Measurements from ENCODE around the gene AP1M1.

The AP1M1 gene

DNA sequence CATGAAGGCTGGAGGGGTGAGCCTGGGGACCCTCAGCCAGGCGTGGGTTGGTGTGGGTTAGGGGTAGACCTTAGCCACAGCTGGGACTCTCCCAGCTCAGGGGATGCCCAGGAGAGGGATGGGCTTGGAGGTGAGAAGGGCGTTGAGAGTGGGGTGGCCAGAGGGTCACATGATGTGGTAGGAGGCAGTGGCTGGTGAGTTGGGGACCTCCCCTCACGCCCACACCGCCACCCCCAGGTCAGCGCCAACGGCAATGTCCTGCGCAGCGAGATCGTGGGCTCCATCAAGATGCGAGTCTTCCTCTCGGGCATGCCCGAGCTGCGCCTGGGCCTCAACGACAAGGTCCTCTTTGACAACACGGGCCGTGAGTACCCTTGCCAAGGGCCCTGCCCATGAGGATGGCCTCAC, 28.5 kb downstream of the AP1M1 start:
- H3K4me3 ChIP-seq (ENCODE audit: low read length): no peak overlapping the region
- no peak for DNase-seq (ENCODE audit: low read depth, low spot score)

DNA sequence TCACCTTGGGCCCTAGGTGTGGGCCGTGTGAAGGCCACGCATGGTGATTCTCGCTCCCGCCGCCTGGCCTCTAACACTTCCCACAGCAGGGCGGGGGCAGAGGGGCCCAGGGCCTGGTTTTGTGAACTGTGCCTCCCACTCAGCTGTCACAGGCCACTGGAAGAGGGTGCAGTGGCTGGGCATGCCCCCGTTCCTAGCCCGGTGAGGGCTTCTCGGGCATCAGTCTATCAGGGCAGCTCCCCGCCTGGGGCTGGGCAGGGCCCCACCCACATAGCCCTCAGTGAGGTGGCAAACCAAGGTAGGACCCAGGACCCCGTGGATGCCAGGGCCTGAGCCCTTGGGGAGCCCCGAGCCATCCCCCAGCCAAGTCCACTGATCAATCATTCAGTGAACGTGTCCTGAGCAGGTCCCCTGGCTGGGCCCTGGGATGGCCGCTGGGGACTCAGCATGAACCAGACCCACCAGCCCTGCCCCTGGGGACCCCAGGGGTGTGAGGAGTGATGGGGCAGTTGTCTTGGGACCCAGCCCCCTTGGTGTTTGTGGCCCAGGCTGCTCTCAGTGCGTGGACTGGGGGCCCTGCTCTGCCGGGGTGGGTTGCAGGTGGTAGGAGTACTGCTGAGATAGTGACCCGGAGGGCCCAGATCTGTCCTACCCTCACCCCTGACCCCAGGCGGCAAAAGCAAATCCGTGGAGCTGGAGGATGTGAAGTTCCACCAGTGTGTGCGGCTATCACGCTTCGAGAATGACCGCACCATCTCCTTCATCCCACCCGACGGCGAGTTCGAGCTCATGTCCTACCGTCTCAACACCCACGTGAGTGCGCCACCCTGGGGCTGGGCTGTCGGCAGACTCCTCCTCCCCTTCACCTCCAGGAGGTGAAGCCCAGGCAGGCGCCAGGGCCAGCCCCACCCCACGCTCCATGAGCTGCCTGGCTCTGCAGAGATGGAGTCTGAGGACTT, 29.4 kb downstream of the AP1M1 start:
- DNase-seq (ENCODE audit: low read depth, low spot score): no peak
- no peak overlapping the region for H3K4me3 ChIP-seq (ENCODE audit: low read length)

DNA sequence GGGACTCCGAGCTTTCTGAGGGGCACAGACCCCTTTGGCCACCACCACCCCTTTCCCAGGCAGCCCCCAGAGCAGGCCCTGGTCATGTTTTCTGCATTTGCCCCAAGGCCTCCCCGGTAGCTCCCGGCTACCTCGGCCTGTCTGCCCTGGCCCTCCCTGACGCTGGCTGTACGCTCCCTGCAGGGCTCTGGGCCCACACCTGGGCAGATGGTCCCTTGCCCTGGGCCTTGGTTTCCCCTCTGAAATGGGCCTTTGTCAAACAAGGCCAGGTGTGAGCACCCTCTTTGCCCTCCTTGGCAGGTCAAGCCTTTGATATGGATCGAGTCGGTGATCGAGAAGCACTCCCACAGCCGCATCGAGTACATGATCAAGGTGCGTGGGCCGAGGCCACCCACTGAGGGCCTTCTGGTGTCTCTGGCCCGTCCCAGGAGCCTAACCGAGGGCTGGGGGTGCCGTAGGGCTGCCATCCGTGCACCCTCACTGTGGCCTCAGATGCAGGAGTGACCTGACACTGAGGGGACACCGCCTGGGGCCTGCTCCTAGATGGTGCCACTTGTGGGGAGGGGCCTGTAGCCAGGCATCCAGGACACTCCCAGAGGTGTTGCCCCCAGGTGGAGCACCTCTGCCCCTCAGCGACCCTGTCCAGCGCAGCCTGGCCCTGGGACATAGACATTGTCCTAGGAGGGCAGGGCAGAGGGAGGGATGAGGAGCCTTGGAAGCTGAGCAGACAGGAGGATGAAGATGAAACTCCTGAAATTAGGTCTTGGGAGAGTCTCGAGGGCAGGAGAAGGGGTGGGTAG, 30.3 kb downstream of the AP1M1 start:
- no peak overlapping the region for H3K4me3 ChIP-seq (ENCODE audit: low read length)
- no peak for DNase-seq (ENCODE audit: low read depth, low spot score)

DNA sequence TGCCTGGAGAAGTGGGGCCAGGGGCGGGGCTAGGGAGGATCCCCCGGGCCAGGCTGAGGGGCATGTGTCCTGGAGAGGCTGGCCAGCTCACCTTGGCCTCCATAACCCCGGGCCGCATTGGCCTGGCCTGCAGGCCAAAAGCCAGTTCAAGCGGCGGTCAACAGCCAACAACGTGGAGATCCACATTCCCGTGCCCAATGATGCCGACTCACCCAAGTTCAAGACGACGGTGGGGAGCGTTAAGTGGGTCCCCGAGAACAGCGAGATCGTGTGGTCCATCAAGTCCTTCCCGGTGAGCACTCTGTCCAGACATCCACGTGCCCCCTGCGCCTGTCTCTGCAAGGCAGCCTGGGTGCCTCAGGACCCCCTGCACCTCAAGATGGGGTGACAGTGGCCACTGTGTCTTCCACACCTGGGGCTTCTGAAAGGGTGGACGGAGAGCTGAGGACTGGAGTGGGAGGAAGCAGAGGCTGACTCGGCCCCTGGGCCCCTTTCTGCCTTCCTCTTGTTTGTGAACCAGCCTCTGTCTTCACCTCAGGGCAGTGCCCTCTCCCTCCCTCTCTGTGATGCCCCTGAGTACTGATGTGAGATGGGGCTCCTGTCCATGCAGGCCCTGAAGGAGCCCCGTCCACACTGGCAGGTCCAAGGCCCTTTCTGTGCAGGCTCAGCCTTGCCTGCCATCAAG, 31.1 kb downstream of the AP1M1 start:
- H3K4me3 ChIP-seq (ENCODE audit: low read length): no peak overlapping the region
- DNase-seq (ENCODE audit: low read depth, low spot score): no peak

DNA sequence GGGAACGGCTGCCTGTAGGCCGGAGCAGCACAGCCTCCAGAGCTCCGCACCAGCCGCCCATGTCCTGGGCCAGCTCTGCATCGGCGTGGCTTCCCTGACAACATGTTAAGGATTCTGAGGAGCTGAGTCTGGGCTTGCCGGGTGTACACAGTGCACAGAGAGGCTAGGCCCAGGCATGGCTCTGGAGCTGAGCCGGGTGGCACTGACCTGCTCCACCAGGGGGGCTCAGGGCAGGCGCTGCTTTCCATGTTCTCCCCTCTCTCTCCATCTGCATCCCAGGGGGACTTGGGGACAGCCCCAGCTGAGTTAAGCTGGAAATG, 31.6 kb downstream of the AP1M1 start:
- no peak overlapping the region for H3K4me3 ChIP-seq (ENCODE audit: low read length)
- DNase-seq (ENCODE audit: low read depth, low spot score): no peak

DNA sequence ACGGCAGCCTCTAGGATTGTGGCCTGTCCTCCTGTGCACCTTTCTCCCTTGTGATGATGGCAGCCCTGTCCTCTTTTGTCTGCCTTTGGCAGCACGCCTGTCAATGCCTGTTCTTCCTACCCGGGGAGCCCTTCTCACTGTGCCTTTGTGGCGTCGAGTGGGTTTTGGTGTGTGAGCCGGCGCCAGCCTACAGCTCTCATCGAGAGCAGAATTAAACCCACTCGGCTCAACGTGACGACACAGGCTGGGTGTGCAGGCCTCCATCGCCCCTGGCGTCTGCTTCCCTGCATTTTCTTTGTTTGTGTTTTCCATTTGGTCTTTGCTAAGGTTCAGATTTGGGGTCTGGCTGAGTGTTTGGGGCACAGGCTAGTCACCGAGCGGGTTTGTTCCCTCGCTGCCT, 34.4 kb downstream of the AP1M1 start:
- DNase-seq (ENCODE audit: low read depth, low spot score): no peak
- no peak overlapping the region for H3K4me3 ChIP-seq (ENCODE audit: low read length)

DNA sequence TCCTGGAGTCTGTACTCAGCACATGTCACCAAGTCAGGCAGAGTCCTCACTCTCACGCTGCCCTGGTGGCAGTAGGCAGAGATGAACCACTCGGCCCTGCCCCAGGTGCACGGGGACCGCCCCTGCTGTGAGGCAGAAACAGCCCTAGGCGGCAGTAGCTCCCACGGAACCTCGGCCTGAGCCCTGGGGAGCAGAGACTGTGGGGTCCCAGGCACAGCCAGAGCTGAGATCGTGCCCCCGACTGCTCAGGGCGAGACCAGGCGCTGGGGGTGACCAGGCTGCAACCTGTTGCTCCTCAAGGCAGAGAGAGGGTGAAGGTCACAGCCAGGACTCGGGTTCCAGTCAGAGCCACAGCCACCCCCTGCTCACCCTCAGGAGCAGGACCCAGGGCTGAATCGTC, 34.9 kb downstream of the AP1M1 start:
- DNase-seq (ENCODE audit: low read depth, low spot score): no peak

DNA sequence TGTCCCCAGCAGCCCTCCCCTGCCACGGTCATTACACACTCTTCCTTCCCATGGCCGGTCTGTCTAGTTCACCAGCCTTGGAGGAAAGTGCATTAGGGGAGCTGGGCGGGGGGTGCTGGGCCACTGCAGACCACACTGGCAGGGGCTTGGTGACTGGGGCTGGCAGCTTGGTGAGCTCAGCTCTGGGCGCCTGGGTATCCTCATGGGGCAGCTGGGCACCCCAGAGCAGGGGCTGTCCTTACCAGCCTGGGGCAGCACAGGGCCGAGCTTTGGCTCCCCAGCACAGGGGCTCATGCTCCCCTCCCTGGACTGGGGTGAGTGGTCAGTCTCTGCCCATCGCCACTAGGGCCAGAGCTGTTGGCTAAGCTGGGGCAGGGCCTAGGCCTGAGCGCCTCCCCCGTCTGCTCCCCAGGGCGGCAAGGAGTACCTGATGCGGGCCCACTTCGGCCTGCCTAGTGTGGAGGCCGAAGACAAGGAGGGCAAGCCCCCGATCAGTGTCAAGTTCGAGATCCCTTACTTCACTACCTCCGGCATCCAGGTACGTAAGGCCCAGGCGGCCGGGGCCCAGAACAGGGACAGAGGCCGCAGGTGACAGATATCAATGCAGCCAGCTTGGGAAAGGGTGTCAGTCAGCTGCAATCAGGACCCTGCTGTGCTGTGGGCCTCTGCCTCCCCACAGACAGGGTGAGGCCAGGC, 35.5 kb downstream of the AP1M1 start:
- no peak for DNase-seq (ENCODE audit: low read depth, low spot score)
- H3K4me3 ChIP-seq (ENCODE audit: low read length): no peak overlapping the region

More for the DNA sequence above, 34.9 kb downstream of the AP1M1 start:
- no peak overlapping the region for H3K4me3 ChIP-seq (ENCODE audit: low read length)

DNA sequence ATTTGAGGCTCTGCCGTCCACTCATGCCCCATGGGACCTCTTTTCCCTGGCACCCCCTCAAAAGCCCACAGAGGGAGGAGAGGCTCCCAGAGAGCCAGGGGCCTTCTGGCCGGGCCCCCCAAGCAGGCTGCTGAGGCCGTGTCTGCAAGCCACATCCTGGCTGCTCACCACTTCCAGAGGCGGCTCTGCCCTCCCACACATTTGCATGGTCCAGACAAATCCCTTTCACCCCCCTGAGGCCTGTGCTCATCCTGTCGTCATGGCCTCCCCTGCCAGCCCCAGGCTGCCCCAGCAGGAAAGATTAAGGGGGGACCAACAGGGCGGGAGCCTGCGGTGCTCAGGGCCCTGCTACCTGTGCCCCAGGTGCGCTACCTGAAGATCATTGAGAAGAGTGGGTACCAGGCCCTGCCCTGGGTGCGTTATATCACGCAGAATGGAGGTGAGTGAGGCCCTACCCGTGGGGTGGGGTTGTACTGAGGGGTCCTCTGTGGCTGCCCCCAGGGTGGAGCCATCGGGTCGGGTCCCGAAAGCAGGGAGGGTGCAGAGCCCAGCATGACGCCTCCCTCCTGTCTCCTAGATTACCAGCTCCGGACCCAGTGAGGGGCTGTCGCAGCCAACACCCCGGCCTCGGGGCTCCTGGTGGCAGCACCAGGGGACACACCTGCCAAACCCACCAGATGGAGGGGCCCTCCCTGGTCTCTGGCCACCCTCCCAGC, 36.3 kb downstream of the AP1M1 start:
- no peak for DNase-seq (ENCODE audit: low read depth, low spot score)
- no peak overlapping the region for H3K4me3 ChIP-seq (ENCODE audit: low read length)

DNA sequence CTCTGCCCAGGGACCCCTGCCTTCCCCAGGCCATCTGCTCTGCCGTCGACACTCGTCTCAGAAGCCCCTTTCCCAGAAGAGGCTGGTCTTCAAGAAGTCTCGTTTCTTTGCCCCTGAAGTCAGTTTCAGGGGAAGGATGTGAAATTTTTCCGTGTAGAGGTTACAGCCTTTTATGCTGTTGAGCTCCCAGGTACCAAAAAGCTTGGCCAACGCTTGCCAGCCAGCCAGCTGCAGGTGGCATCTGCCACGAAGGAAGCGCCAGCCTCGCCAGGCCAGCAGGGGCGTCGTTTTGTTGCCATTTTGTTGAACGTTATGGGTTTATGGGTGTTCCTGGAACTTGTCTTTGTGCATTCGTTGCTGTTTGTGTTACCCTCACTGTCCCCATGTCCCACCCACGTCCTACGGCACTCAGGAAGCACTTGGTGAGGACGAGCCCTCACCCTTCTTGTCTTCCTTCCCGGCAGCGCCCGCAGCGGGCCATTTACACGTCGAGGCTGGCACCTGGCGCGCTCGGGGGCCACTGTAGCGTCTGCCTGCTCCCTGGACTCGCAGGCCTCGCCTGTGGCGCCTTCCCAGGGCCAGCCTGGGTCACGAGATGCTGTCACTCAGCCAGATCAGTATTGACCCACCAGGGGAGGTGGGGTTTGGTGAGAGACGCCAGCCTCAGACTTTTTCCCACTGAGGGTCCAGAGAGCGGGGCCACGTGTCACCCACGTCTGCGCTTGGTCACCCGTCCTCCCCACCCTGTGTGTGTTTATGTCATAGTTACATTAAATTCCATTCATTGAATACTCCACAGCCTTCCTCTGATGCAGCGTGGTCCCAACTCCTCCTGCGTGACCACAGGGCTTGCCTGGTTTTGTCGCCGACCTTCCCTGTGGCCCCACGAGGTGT, 37.1 kb downstream of the AP1M1 start:
- H3K4me3 ChIP-seq (ENCODE audit: low read length): no peak overlapping the region
- DNase-seq (ENCODE audit: low read depth, low spot score): no peak

DNA sequence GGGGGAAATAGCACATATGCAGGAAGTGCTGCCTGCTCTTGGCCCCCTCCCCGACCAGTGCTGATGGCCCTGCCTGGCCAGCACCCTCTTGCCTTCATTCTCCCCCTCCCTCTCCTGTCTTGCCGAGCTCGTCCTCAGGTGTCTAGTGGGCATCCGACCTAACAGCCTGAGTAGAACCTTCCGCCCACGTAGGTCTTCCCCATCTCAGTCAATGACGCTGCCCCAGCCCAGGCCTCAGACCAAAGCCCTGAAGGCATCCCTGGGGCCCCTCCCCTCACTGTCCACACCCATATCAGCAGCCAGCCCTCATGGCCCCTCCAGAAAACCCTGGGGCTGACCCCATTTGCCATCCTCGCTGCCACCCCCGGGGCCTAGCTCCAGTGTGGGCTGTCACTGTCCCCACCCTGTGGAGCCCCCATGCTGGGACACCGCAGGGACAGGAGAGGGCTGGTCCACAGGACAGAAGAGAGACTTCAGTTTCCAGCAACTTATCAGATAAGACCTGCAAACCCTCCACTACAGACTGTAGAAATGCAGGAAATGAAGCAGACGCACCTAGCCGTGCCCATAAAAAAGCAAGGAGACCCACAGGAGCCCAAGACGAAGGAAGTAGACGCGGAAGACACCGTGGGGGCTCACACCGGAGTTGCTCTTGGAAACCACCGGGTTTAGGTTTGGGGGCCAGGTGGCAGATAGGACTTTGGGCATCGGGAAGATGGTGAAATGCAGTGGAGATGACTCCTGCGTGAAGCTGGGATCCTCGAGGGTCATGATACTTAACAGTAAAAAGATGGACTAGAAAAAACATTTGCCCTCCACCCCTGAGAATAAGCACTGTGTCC, 38.3 kb downstream of the AP1M1 start:
- no peak overlapping the region for H3K4me3 ChIP-seq (ENCODE audit: low read length)
- no peak for DNase-seq (ENCODE audit: low read depth, low spot score)

DNA sequence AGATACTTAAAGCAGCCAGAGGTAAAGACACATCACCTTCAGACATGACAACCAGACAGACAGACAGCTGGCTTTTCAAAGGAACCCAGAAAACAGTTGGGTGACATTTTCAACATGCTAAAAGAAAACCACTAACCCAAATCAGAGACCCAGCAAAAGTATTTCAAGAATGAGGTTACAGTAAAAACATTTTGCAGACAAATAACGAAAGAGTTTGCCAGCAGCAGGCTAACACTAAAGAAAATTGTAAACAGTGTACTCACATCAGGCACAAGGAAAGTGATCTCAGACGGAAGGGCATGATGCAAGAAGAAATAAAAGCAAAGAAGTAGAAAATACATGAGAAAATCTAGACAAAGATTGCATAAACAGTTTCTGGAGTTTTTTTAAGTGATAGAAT, 46.4 kb downstream of the AP1M1 start:
- DNase-seq (ENCODE audit: low read depth, low spot score): peak; percentile 70
- no peak overlapping the region for H3K4me3 ChIP-seq (ENCODE audit: low read length)

DNA sequence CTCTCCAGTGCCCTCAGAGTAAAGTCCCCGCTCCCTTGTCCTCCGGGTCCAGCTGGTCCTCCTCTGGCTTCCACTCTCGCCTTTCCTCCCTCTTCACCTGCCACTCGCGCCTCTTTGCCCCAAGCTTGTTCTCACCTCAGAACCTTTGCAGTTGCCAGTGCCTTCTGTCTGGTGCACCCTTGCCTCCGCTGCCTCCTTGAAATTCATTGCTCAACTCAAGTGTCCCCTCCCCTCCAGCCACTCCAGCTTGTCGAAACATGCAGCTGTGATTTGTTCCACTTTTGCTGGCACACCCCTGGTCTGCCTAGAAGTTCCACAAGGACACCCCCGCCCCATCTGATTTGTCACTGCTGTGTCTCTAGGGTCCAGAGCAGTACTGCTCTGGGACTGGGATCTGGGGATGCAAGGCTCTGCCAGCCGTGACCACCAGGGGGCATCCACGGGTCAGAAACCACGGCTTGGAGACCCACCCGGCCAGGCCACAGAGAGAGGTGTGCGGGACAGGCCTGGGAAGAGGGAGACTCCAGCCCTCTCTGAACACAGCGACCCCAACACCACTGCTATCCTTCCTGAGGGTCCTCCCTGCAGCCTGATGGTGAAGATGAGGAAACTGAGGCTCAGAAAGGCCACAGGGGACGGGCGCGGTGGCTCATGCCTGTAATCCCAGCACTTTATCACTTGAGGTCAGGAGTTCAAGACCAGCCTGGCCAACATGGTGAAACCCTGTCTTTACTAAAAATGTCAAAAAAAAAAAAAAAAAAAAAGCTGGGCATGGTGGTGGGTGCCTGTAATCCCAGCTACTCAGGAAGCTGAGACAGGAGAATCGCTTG, 49.9 kb downstream of the AP1M1 start:
- peak; percentile 61 for DNase-seq (ENCODE audit: low read depth, low spot score)
- no peak overlapping the region for H3K4me3 ChIP-seq (ENCODE audit: low read length)

DNA sequence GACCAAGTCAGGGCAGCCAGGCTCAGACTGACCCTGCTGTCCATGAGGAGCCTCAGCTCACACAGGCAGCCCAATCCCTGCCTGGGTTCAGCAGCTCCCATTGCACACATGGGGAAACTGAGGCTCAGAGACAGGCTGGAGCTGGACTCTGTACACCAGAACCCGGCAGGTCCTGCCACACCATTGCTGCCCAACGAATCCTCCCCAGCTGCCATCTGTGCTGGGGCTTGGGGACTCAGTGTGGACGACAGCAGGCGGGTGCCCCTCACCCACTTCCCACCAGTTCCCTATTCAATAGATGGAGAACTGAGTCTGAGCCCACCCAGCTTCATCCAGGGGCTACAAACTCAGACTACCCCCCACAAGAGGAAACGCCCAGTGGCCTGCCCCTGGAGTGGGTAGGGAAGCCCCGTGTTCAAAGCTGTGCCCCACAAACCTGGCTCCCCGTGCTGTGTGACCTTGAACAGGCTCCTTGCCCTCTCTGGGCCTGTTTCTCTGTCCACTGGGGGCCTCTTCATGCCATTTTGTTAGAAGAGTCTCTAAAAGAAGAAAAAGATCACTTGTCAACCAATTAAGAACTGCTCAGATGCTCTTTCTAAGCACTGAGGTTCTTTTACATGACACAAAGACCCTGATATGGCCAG, 50.8 kb downstream of the AP1M1 start:
- H3K4me3 ChIP-seq (ENCODE audit: low read length): no peak overlapping the region
- no peak for DNase-seq (ENCODE audit: low read depth, low spot score)

DNA sequence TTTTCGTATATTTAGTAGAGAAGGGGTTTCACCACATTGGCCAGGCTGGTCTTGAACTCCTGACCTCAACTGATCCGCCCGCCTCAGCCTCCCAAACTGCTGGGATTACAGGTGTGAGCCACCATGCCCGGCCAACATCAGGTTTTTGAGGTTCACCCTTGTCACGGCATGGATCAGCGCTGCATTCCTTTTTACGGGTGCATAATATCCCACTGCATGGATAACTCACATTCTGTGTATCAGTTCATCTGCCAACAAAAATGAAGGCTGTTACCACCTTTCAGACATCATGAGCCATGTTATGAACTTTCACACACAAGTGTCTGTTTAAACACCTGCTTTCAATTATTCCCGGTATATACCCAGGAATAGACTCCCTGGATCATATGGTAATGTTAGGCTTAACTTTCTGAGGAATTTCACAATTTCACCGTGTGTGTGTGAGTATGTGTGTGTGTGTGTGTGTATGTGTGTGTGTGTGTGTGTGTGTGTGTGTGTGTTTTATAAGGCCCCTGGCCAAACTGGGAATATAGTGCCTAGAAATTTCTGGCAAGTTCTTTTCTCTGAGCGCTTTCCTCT, 52.2 kb downstream of the AP1M1 start:
- DNase-seq (ENCODE audit: low read depth, low spot score): no peak
- no peak overlapping the region for H3K4me3 ChIP-seq (ENCODE audit: low read length)
